Caco-2 (cell line): ENCODE measurements around the gene LSG1. TPM values are rescaled to one million over a fixed set of nuclear protein-coding genes. Genes with fewer than 3 reads are reported as not detected.

Experiments
- BruUV-seq: library from RNA; stranded (reverse); fragments of 400-500 nt; replicated peaks from 2 replicates; lab custom pipeline; 2021; lab: Mats Ljungman, UMichigan
- CTCF ChIA-PET: fragments of 300-600 bp; sonication (Branson Sonifier 250); formaldehyde crosslinking; loops from one replicate; lab custom pipeline; 2022; ENCODE audit warnings: antibody characterized with exemption; lab: Charles Lee
- POLR2A ChIA-PET: fragments of 300-600 bp; sonication (Branson Sonifier 250); formaldehyde crosslinking; loops from one replicate; lab custom pipeline; 2022; ENCODE audit warnings: antibody characterized with exemption; lab: Charles Lee
- DNase-seq, 2 experiments: peaks; one replicate each; pipeline versions ENCODE4 v3.0.0 to v3.0.0-alpha.2; 2020 to 2022
- H3K27me3 ChIP-seq: replicated peaks from 2 replicates; pipeline ENCODE4 v1.6.0; 2011; ENCODE audit warnings: low read length; ENCODE audit not compliant: control insufficient read depth, insufficient read depth
- H3K36me3 ChIP-seq: 2 replicates; pipeline ENCODE4 v1.5.1; 2011; ENCODE audit warnings: low read length; ENCODE audit not compliant: control insufficient read depth, insufficient read depth
- H3K4me1 ChIP-seq: fragments of 250-450 bp; sonication (Bioruptor Pico); 2 replicates; pipeline ENCODE4 v1.5.1; 2020; ENCODE audit warnings: mild to moderate bottlenecking
- H3K4me3 ChIP-seq: 2 replicates; pipeline ENCODE4 v1.5.1; 2011; ENCODE audit warnings: low read depth, mild to moderate bottlenecking, control low read depth, low read length
- H3K9me3 ChIP-seq: fragments of 250-450 bp; sonication (Bioruptor Pico); 2 replicates; pipeline ENCODE4 v1.5.1; 2020; ENCODE audit warnings: mild to moderate bottlenecking, moderate library complexity
- H3K27ac Mint-ChIP-seq: one replicate; pipeline ENCODE4 v1.8.0; 2022; ENCODE audit warnings: mixed read lengths; ENCODE audit not compliant: unreplicated experiment
- H3K27me3 Mint-ChIP-seq: one replicate; pipeline ENCODE4 v1.8.0; 2022; ENCODE audit warnings: mixed read lengths; ENCODE audit not compliant: insufficient read depth, unreplicated experiment
- H3K36me3 Mint-ChIP-seq: one replicate; pipeline ENCODE4 v1.8.0; 2022; ENCODE audit warnings: mild to moderate bottlenecking, mixed read lengths; ENCODE audit not compliant: insufficient read depth, unreplicated experiment
- H3K4me1 Mint-ChIP-seq: one replicate; pipeline ENCODE4 v1.8.0; 2022; ENCODE audit warnings: low read depth, mixed read lengths; ENCODE audit not compliant: unreplicated experiment
- H3K4me3 Mint-ChIP-seq: one replicate; pipeline ENCODE4 v1.8.0; 2022; ENCODE audit warnings: mild to moderate bottlenecking, moderate library complexity, mixed read lengths; ENCODE audit not compliant: unreplicated experiment
- H3K9me3 Mint-ChIP-seq: one replicate; pipeline ENCODE4 v1.8.0; 2022; ENCODE audit warnings: mixed read lengths; ENCODE audit not compliant: unreplicated experiment
- intact Hi-C: fragments of 100-400 bp; cut with micrococcal nuclease; formaldehyde crosslinking; loops from one replicate; pipeline ENCODE4 v1.10.0; 2022; ENCODE audit not compliant: unreplicated experiment
- total RNA-seq: library from RNA; stranded (reverse); gene quantifications from 2 replicates; pipeline ENCODE4 v1.2.3, GENCODE V29; 2022
- TF ChIP-seq, protein P1 (sequence below), 2 experiments: fragments of 200-600 bp in 1 of 2; IDR thresholded peaks; 1 replicate in 1 of 2; 2 replicates in 1 of 2; pipeline versions ENCODE4 v1.5.1 to v1.8.0; 2011 to 2022; ENCODE audit warnings: antibody characterized with exemption in 1 of 2, control low read depth in 1 of 2, inconsistent platforms in 1 of 2, low read depth in 1 of 2, low read length in 1 of 2, mild to moderate bottlenecking in 1 of 2, moderate library complexity in 1 of 2; ENCODE audit not compliant: insufficient read depth in 1 of 2, severe bottlenecking in 1 of 2, unreplicated experiment in 1 of 2

LSG1 gene
- total RNA-seq, 1 experiment from 2014 or later: 48.0 TPM

DNA sequence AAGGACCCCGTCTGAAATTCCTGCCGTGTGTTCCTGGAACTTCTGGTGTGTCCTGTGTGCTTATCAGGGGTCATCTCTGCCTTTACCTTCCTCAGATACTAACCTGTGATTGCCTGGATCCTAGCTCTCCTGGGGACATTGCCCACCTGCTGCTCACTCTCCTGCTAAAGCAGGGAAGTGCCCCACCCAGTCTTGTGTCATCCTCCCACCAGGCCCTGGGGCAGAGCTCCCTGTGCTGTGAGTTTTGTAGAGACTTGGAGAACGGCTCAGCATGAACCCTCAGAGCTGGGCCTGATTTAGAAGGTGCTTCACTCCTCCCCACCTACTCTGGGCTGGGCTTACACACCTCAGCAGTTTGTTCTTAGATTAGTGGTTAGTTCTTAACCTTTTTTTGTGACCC is 34.9 kb downstream of the LSG1 start:
- no peak overlapping the region for H3K27ac Mint-ChIP-seq

DNA sequence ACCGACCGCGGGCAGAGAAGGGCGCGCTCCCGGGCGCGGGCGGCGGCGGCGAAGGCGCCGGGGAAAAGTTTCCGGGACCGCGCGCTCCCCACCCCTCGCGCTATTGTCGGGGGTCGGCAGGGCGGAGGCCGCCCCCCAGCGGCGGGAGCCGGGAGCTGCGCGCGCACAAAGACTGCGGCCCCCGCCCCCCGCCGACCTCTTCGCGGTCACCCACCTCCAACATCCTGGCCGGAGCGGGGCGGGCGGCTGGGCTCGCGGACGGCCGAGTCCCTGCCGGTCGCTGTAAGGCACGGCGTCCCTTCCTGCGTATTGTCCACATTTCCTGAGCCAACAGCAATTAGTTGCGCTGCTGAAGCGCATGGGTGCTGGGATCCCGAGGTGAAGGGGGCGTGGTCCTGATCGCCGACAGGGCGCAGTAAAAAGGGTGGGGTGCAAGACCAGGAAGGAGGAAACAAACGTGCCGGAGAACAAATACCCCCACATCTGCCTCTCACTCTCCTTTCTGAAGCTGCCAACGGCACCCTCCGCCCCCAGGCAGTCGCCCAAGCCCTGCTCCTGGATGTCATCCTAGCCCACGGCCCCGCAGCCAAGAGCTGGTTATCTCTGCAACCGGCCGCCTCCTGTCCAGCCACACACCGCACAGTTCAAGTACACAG is 38.5 kb downstream of the LSG1 start, which contains the start of gene TMEM44:
TSS of gene TMEM44 (minus strand) at position 71 of the 656 bp plus-strand sequence. CDS start 204 bp downstream, outside the sequence.
- Mint-ChIP-seq H3K27me3 (no peaks in the 10 kb centered on the region), H3K4me1 (no peaks in the 10 kb centered on the region), H3K9me3 (no peaks in the 10 kb centered on the region), H3K27ac (peak within 1 kb of the TSS; percentile 89), H3K36me3 (peaks cover 11% of the 10 kb centered on the region), H3K4me3 (peak within 1 kb of the TSS; percentile 96)
- no peaks in the 10 kb centered on the region; the same call in 1 of the 2 replicates for H3K36me3 ChIP-seq
- TF ChIP-seq, protein P1, sequence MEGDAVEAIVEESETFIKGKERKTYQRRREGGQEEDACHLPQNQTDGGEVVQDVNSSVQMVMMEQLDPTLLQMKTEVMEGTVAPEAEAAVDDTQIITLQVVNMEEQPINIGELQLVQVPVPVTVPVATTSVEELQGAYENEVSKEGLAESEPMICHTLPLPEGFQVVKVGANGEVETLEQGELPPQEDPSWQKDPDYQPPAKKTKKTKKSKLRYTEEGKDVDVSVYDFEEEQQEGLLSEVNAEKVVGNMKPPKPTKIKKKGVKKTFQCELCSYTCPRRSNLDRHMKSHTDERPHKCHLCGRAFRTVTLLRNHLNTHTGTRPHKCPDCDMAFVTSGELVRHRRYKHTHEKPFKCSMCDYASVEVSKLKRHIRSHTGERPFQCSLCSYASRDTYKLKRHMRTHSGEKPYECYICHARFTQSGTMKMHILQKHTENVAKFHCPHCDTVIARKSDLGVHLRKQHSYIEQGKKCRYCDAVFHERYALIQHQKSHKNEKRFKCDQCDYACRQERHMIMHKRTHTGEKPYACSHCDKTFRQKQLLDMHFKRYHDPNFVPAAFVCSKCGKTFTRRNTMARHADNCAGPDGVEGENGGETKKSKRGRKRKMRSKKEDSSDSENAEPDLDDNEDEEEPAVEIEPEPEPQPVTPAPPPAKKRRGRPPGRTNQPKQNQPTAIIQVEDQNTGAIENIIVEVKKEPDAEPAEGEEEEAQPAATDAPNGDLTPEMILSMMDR (IDR thresholded peaks at IDR 0.05; ENCODE audit: insufficient read depth in 1 of 2, low read depth in 1 of 2, low read length in 1 of 2, severe bottlenecking in 1 of 2, unreplicated experiment in 1 of 2): peak; percentile 42 to 74
- no TSS peak for BruUV-seq
- no peaks in the 10 kb centered on the region for H3K4me1 ChIP-seq
- peak; percentile 87 to 90 for DNase-seq
- POLR2A ChIA-PET: interaction anchor here (1.0 kb wide), 1 partner anchor 637 kb away, joined by 3 read pairs; the partner anchor contains the start of gene XXYLT1
- peak within 1 kb of the TSS; percentile 84 for H3K4me3 ChIP-seq
- CTCF ChIA-PET: interaction anchor here (0.6 to 1.4 kb wide), 2 partner anchors 38 to 193 kb away, joined by 3 to 4 read pairs; no protein-coding TSS in a partner anchor
- no peaks in the 10 kb centered on the region for H3K9me3 ChIP-seq
- no peaks in the 10 kb centered on the region for H3K27me3 ChIP-seq
- intact Hi-C loops: no loop called here

More for the DNA sequence above, 34.9 kb downstream of the LSG1 start:
- intact Hi-C loops: no loop called here
- Histone ChIP-seq H3K9me3 (no peaks in the 10 kb centered on the region), H3K4me1 (no peaks in the 10 kb centered on the region), H3K4me3 (no peak overlapping the region), H3K27me3 (no peaks in the 10 kb centered on the region), H3K36me3 (no peaks in the 10 kb centered on the region; the same call in none of the 2 replicates)
- ChIA-PET CTCF (no interaction called here), POLR2A (no interaction called here)
- peaks cover 19% of the 10 kb centered on the region for H3K36me3 Mint-ChIP-seq
- no peaks in the 10 kb centered on the region for H3K4me1 Mint-ChIP-seq
- TF ChIP-seq, protein P1 (IDR thresholded peaks at IDR 0.05; ENCODE audit: insufficient read depth in 1 of 2, low read depth in 1 of 2, low read length in 1 of 2, severe bottlenecking in 1 of 2, unreplicated experiment in 1 of 2): no peak
- no peak for DNase-seq
- no peak overlapping the region for H3K4me3 Mint-ChIP-seq
- no peaks in the 10 kb centered on the region for H3K27me3 Mint-ChIP-seq
- no peaks in the 10 kb centered on the region for H3K9me3 Mint-ChIP-seq
- BruUV-seq: no TSS peak

DNA sequence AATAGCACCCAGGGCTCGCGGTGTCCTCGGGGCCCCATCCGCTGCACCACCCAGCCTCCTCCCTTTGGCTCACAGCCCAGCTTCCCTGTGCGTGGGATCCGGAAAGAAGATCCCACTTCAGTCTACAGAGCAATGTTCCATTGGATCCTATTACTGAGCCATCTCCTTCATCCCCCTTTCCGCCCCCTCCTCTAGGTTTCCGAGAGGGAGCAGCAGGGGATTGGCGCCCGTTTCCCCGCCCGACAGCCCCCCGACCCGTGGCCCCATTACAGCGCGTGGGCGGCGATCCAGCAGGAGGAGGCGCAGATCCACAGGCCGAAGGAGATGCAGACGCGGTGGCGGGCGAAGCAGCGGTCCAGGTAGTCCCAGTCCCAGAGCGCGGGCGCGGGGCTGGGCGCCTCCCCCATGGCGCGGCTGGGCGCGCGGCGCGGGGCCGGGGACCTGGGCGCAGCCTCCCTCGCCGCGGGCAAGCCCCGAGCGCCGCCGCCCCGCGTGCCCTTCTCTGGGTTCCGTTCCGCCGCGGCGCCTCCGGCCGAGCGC is 39.1 kb downstream of the LSG1 start:
- no peaks in the 10 kb centered on the region for H3K4me1 ChIP-seq
- H3K9me3 ChIP-seq: no peaks in the 10 kb centered on the region
- H3K4me3 ChIP-seq: peak overlapping the region; percentile 84
- intact Hi-C loops: no loop called here
- Mint-ChIP-seq H3K4me1 (no peaks in the 10 kb centered on the region), H3K9me3 (no peaks in the 10 kb centered on the region), H3K4me3 (peak overlapping the region; percentile 96), H3K27ac (no peak overlapping the region), H3K27me3 (no peaks in the 10 kb centered on the region), H3K36me3 (peaks cover 17% of the 10 kb centered on the region)
- ChIA-PET POLR2A (interaction anchor here (1.0 kb wide), 1 partner anchor 638 kb away, joined by 3 read pairs; the partner anchor contains the start of gene XXYLT1), CTCF (interaction anchor here (1.4 kb wide), 1 partner anchor 38 kb away, joined by 4 read pairs; no protein-coding TSS in a partner anchor)
- TF ChIP-seq, protein P1 (IDR thresholded peaks at IDR 0.05; ENCODE audit: insufficient read depth in 1 of 2, low read depth in 1 of 2, low read length in 1 of 2, severe bottlenecking in 1 of 2, unreplicated experiment in 1 of 2): no peak
- peak in 1 of 2 experiments; percentile 47 for DNase-seq
- H3K27me3 ChIP-seq: no peaks in the 10 kb centered on the region
- BruUV-seq: no TSS peak
- H3K36me3 ChIP-seq: no peaks in the 10 kb centered on the region; the same call in 1 of the 2 replicates
